H54 (cell line): Measurements from ENCODE around the gene GBX1.

ENCODE experiments used
- DNase-seq: peaks from one replicate; pipeline ENCODE4 v3.0.0; 2011; ENCODE audit warnings: low spot score, mixed read lengths; ENCODE audit not compliant: insufficient read length
- FAIRE-seq: peaks from 3 replicates; lab custom pipeline; 2011; peaks lifted over from hg19 to GRCh38; lab: Jason Lieb, UNC
- POLR2A ChIP-seq: IDR thresholded peaks from 2 replicates; pipeline ENCODE4 v1.6.1; 2011; ENCODE audit warnings: low read depth, mild to moderate bottlenecking, low read length

The GBX1 gene

GRCh38 chr7:151167197-151167961, at the start of gene GBX1:
Gene GBX1, minus strand, starts transcription at chr7:151167694. Its CDS starts 146 bp downstream, at chr7:151167548.
- no peak for TF ChIP-seq POLR2A

GRCh38 chr7:151215396-151215795, 47.9 kb upstream of the GBX1 start:
- no peak for TF ChIP-seq POLR2A
- no peak for DNase-seq
- FAIRE-seq, result no peak

More at GRCh38 chr7:151167197-151167961, at the start of gene GBX1:
- FAIRE-seq, result no peak
- DNase-seq, result no peak

GRCh38 chr7:151213826-151214225, 46.3 kb upstream of the GBX1 start:
- FAIRE-seq, result no peak
- TF ChIP-seq POLR2A, result no peak

GRCh38 chr7:151212626-151213025, 45.1 kb upstream of the GBX1 start:
- FAIRE-seq, result no peak

More at GRCh38 chr7:151213826-151214225, 46.3 kb upstream of the GBX1 start:
- no peak for DNase-seq

GRCh38 chr7:151211155-151211772, 43.8 kb upstream of the GBX1 start:
- no peak for FAIRE-seq
- TF ChIP-seq POLR2A, result no peak

More at GRCh38 chr7:151212626-151213025, 45.1 kb upstream of the GBX1 start:
- DNase-seq, result no peak
- TF ChIP-seq POLR2A, result no peak

GRCh38 chr7:151210087-151210854, 42.8 kb upstream of the GBX1 start, which contains the start of gene H2BK1:
Gene H2BK1, minus strand, starts transcription at chr7:151210488. Its CDS starts 170 bp downstream, at chr7:151210318.
- FAIRE-seq, result no peak
- DNase-seq, result no peak
- no peak for TF ChIP-seq POLR2A

More at GRCh38 chr7:151211155-151211772, 43.8 kb upstream of the GBX1 start:
- no peak for DNase-seq

- FAIRE-seq, result no peak
- no peak for TF ChIP-seq POLR2A
These were observed 42.1 kb upstream of the GBX1 start for GRCh38 chr7:151209588-151209987.

GRCh38 chr7:151208253-151208862, 40.9 kb upstream of the GBX1 start:
- TF ChIP-seq POLR2A, result no peak
- FAIRE-seq, result no peak
- DNase-seq, result no peak

More at GRCh38 chr7:151209588-151209987, 42.1 kb upstream of the GBX1 start:
- DNase-seq, result no peak

- TF ChIP-seq POLR2A, result no peak
- no peak for DNase-seq
- FAIRE-seq, result no peak
These were observed 40.3 kb upstream of the GBX1 start for GRCh38 chr7:151207804-151208203.

GRCh38 chr7:151207315-151207714, 39.8 kb upstream of the GBX1 start:
- FAIRE-seq (no peak), DNase-seq (no peak)
- no peak for TF ChIP-seq POLR2A

- TF ChIP-seq POLR2A, result no peak
- FAIRE-seq, result no peak
These were observed 39.4 kb upstream of the GBX1 start for GRCh38 chr7:151206914-151207313.

GRCh38 chr7:151205730-151206129, 38.2 kb upstream of the GBX1 start:
- DNase-seq, result no peak
- no peak for TF ChIP-seq POLR2A
- no peak for FAIRE-seq

More at GRCh38 chr7:151206914-151207313, 39.4 kb upstream of the GBX1 start:
- no peak for DNase-seq

- FAIRE-seq, result no peak
- DNase-seq, result no peak
- no peak for TF ChIP-seq POLR2A
These were observed 37.0 kb upstream of the GBX1 start for GRCh38 chr7:151204383-151205032.
